Neuronal stem cell (in vitro differentiated cells): ENCODE results near the gene ELAVL1.

Experiments
- DNase-seq: peaks from one replicate; pipeline ENCODE4 v3.0.0-alpha.2; 2013; ENCODE audit warnings: low spot score
- H2AFZ ChIP-seq: one replicate; pipeline ENCODE4 v1.6.1; 2013; ENCODE audit warnings: mild to moderate bottlenecking, low read length, inconsistent platforms
- H2AK5ac ChIP-seq: 2 replicates; pipeline ENCODE4 v1.6.1; 2013; ENCODE audit warnings: low read depth, mild to moderate bottlenecking, inconsistent platforms, low read length, moderate library complexity, mixed read lengths
- H2BK120ac ChIP-seq: 2 replicates; pipeline ENCODE4 v1.6.1; 2013; ENCODE audit warnings: low read depth, mild to moderate bottlenecking, inconsistent platforms, low read length, moderate library complexity, mixed read lengths
- H2BK12ac ChIP-seq: one replicate; pipeline ENCODE4 v1.6.1; 2013; ENCODE audit warnings: low read length, inconsistent platforms
- H2BK15ac ChIP-seq: 2 replicates; pipeline ENCODE4 v1.6.1; 2013; ENCODE audit warnings: mild to moderate bottlenecking, low read length, inconsistent platforms, mixed read lengths
- H2BK5ac ChIP-seq: one replicate; pipeline ENCODE4 v1.6.1; 2013; ENCODE audit warnings: inconsistent platforms, mild to moderate bottlenecking, low read length, moderate library complexity
- H3K14ac ChIP-seq: one replicate; pipeline ENCODE4 v1.6.1; 2013; ENCODE audit warnings: low read length, inconsistent platforms
- H3K18ac ChIP-seq: 2 replicates; pipeline ENCODE4 v1.6.1; 2013; ENCODE audit warnings: low read length, inconsistent platforms
- H3K23ac ChIP-seq: 2 replicates; pipeline ENCODE4 v1.6.1; 2013; ENCODE audit warnings: low read depth, mild to moderate bottlenecking, mixed read lengths, low read length, inconsistent platforms; ENCODE audit not compliant: poor library complexity
- H3K27ac ChIP-seq: replicated peaks from 3 replicates; pipeline ENCODE4 v1.5.1; 2013; ENCODE audit warnings: low read length, inconsistent platforms
- H3K27me3 ChIP-seq, 3 experiments: 2 replicates each; pipeline ENCODE4 v1.6.1; 2013; ENCODE audit warnings: low read length in 3 of 3, mild to moderate bottlenecking in 2 of 3, inconsistent platforms in 1 of 3, low read depth in 1 of 3, mixed read lengths in 1 of 3, moderate library complexity in 1 of 3; ENCODE audit not compliant: control insufficient read depth in 3 of 3, insufficient read depth in 3 of 3
- H3K36me3 ChIP-seq, 2 donors: replicated peaks in 1 of 2; 2 replicates each; pipeline ENCODE4 v1.6.1; 2013; ENCODE audit warnings: low read length in 2 of 2; ENCODE audit not compliant: control insufficient read depth in 2 of 2, insufficient read depth in 2 of 2
- H3K4ac ChIP-seq: 2 replicates; pipeline ENCODE4 v1.6.1; 2013; ENCODE audit warnings: inconsistent platforms, mild to moderate bottlenecking, low read length, moderate library complexity
- H3K4me1 ChIP-seq, 2 donors: 1 replicate in 1 of 2; 2 replicates in 1 of 2; pipeline ENCODE4 v1.6.1; 2013; ENCODE audit warnings: low read length in 2 of 2, low read depth in 1 of 2; ENCODE audit not compliant: control insufficient read depth in 2 of 2, insufficient read depth in 1 of 2
- H3K4me2 ChIP-seq: one replicate; pipeline ENCODE4 v1.6.1; 2013; ENCODE audit warnings: mild to moderate bottlenecking, low read length, inconsistent platforms; ENCODE audit not compliant: insufficient read depth, poor library complexity, severe bottlenecking
- H3K4me3 ChIP-seq, 2 donors: 2 replicates each; pipeline ENCODE4 v1.5.1; 2013; ENCODE audit warnings: low read length in 2 of 2, mild to moderate bottlenecking in 2 of 2, inconsistent platforms in 1 of 2, moderate library complexity in 1 of 2
- H3K79me1 ChIP-seq: one replicate; pipeline ENCODE4 v1.6.1; 2013; ENCODE audit warnings: low read depth, mild to moderate bottlenecking, inconsistent platforms, low read length, moderate library complexity
- H3K9ac ChIP-seq: one replicate; pipeline ENCODE4 v1.6.1; 2013; ENCODE audit warnings: mild to moderate bottlenecking, low read depth, low read length, inconsistent platforms; ENCODE audit not compliant: poor library complexity
- H3K9me3 ChIP-seq, 2 donors: replicated peaks in 1 of 2; 2 replicates each; pipeline versions ENCODE3 to v1.6.1; 2013; ENCODE audit warnings: low read length in 2 of 2, mild to moderate bottlenecking in 2 of 2, inconsistent platforms in 1 of 2, low read depth in 1 of 2, mixed read lengths in 1 of 2, moderate library complexity in 1 of 2; ENCODE audit not compliant: control insufficient read depth in 2 of 2, insufficient read depth in 1 of 2
- H4K8ac ChIP-seq: one replicate; pipeline ENCODE4 v1.6.1; 2013; ENCODE audit warnings: low read depth, mild to moderate bottlenecking, inconsistent platforms, low read length, moderate library complexity
- H4K91ac ChIP-seq: one replicate; pipeline ENCODE4 v1.6.1; 2013; ENCODE audit warnings: low read length, low read depth, mild to moderate bottlenecking, inconsistent platforms; ENCODE audit not compliant: poor library complexity
- WGBS, 2 donors: extraction: QIAGEN DNeasy Blood & Tissue Kit; methylation state at CpG; one replicate each; pipeline ENCODE4 v1.1.7; 2013; ENCODE audit warnings: missing lambda C conversion rate in 2 of 2, mixed read lengths in 1 of 2; ENCODE audit not compliant: insufficient read length in 2 of 2, insufficient replicate concordance in 1 of 2; ENCODE audit errors: extremely low coverage in 2 of 2; 5-methylcytosine and 5-hydroxymethylcytosine counted together

ELAVL1 gene

DNA sequence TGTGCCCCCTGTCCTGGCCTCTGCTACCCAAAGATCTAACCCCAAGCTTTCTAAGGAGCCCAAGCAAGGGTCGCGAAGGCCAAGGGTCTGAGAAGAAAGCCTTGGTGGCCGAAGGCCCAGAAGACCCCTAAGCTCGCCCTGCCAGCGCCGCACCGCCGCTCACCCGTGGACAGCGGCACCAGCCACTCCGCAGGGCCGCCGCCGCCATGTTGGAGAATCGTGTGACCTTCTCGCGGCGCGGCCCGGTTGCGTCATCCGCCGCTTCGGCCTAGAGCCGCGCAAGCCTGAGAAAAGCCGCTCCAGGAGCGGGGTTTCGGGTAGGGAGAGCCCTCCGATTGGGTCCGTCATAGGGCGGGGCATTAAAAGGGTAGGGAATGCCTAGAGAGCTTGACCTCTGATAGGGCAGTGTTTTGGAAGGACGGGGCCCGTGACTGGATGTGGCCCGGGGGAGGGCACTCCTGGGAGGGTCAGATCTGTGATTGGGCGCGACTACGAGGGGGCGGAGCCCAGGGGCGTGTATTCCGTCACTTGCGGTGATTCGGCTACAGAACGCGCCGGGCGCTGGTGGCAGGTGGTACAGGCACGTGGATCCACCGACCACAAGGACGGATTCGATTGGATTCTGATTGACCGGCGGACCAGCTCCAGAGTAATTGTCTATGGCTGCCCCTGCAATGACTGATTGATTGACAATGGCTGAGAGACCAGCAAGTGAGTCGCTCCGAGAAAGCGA is 61.8 kb downstream of the ELAVL1 start, which contains the start of gene TIMM44:
TSS of gene TIMM44 (minus strand) at position 223 of the 733 bp plus-strand sequence. CDS start at position 208, 15 bp downstream.
- H3K4ac ChIP-seq = peak within 1 kb of the TSS; percentile 84
- H4K8ac ChIP-seq = peak within 1 kb of the TSS; percentile 52
- peak within 1 kb of the TSS; percentile 93 for H3K4me2 ChIP-seq
- peak within 1 kb of the TSS; percentile 80 for H3K27ac ChIP-seq
- H3K9ac ChIP-seq = peak within 1 kb of the TSS; percentile 87
- peak within 1 kb of the TSS; percentile 83 for H2BK15ac ChIP-seq
- H4K91ac ChIP-seq = no peak within 1 kb of the TSS
- peak within 1 kb of the TSS; percentile 95 for H3K18ac ChIP-seq
- peak within 1 kb of the TSS; percentile 92 to 93 for H3K4me3 ChIP-seq
- no peaks in the 10 kb centered on the region for H3K9me3 ChIP-seq
- peaks cover 7% of the 10 kb centered on the region for H3K79me1 ChIP-seq
- WGBS, 2 donors = no CpG with 5 or more reads among the region's 56 CpGs
- H2BK12ac ChIP-seq = no peak within 1 kb of the TSS
- H3K27me3 ChIP-seq = no peaks in the 10 kb centered on the region
- peak within 1 kb of the TSS; percentile 73 for H3K23ac ChIP-seq
- H2BK5ac ChIP-seq = peak within 1 kb of the TSS; percentile 60
- peak within 1 kb of the TSS; percentile 93 for H2AFZ ChIP-seq
- H3K14ac ChIP-seq = no peak within 1 kb of the TSS
- H3K36me3 ChIP-seq = peaks cover 18 to 40% of the 10 kb centered on the region in 2 donors
- peak within 1 kb of the TSS; percentile 97 for H2AK5ac ChIP-seq
- H2BK120ac ChIP-seq = peak within 1 kb of the TSS; percentile 29
- peak; percentile 99 for DNase-seq
- H3K4me1 ChIP-seq = peaks cover 0 to 3% of the 10 kb centered on the region in 2 donors

DNA sequence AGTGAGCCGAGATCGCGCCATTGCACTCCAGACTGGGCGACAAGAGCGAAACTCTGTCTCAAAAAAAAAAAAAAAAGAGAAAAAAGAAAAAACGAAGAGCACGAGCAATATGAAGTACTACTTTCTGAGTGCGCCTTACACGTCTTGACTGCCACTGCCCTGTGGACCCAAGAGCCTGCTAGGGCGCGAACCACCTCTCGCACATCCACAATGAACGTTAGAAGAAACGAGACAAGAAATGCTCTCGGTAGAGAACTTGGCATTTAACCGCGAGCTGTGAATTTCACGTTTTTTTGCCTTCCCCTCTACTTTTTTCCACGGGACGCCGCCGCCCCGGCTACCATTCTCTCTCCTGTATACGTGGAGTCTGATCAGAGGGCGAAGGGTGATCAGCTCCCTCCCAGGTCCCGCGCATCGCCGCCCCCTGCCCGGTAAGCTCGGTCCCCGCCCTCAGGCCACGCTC is 62.4 kb downstream of the ELAVL1 start:
- Histone ChIP-seq H3K27me3 (no peaks in the 10 kb centered on the region), H3K14ac (no peak overlapping the region), H3K9ac (peak overlapping the region; percentile 87), H2AFZ (peak overlapping the region; percentile 93), H3K79me1 (peaks cover 7% of the 10 kb centered on the region), H3K23ac (peak overlapping the region; percentile 73), H2BK15ac (peak overlapping the region; percentile 83), H3K4me1 (peaks cover 0 to 3% of the 10 kb centered on the region in 2 donors), H3K9me3 (no peaks in the 10 kb centered on the region), H3K4ac (peak overlapping the region; percentile 84), H3K4me2 (peak overlapping the region; percentile 93), H3K4me3 (peak overlapping the region; percentile 92 to 93), H2AK5ac (peak overlapping the region; percentile 97), H3K27ac (peak overlapping the region; percentile 80), H4K91ac (no peak overlapping the region), H2BK5ac (peak overlapping the region; percentile 60), H2BK120ac (no peak overlapping the region), H3K18ac (peak overlapping the region; percentile 95), H2BK12ac (no peak overlapping the region), H3K36me3 (peaks cover 18 to 42% of the 10 kb centered on the region in 2 donors), H4K8ac (peak overlapping the region; percentile 52)
- no CpG with 5 or more reads among the region's 33 CpGs for WGBS, 2 donors
- no peak for DNase-seq

DNA sequence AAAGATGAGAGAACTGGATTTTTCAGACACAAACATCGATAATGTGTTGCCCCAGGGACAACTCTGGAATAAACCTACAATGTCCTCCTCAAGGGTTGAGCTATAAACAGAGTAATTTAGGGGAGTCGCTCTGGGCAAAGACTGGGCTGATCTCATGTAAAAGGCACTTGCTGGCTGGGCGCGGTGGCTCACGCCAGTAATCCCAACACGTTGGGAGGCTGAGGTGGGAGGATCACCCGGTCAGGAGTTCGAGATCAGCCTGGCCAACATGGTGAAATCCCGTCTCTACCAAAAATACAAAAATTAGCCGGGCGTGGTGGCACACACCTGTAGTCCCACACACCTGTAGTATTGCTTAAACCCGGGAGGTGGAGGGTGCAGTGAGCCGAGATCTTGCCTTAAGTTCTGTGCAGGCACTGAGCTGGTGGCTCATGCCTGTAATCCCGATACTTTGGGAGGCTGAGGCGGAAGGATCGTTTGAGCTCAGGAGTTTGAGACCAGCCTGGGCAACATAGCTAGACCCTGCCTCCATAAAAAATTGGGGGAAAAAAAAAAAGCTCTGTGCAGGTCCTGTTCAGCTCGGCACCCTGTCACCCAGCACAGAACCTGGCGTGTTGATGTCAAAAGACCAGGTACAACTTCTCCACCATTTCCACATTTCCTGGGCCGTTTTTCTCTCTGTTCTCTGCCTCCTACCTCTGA is 63.4 kb downstream of the ELAVL1 start:
- DNase-seq = no peak
- H4K8ac ChIP-seq = no peak overlapping the region
- H3K79me1 ChIP-seq = peaks cover 9% of the 10 kb centered on the region
- H2BK120ac ChIP-seq = no peak overlapping the region
- WGBS, 2 donors = no CpG with 5 or more reads among the region's 19 CpGs
- H3K23ac ChIP-seq = no peak overlapping the region
- H2BK5ac ChIP-seq = no peak overlapping the region
- no peak overlapping the region for H3K4ac ChIP-seq
- no peak overlapping the region for H3K9ac ChIP-seq
- no peak overlapping the region for H2AK5ac ChIP-seq
- H2AFZ ChIP-seq = no peak overlapping the region
- no peak overlapping the region for H2BK15ac ChIP-seq
- H3K27ac ChIP-seq = no peak overlapping the region
- H3K36me3 ChIP-seq = peaks cover 22 to 50% of the 10 kb centered on the region in 2 donors
- H3K4me2 ChIP-seq = no peak overlapping the region
- peak overlapping the region in 1 of 2 donors; percentile 92 for H3K4me3 ChIP-seq
- H3K27me3 ChIP-seq = no peaks in the 10 kb centered on the region
- no peak overlapping the region for H4K91ac ChIP-seq
- H3K14ac ChIP-seq = no peak overlapping the region
- H2BK12ac ChIP-seq = no peak overlapping the region
- H3K18ac ChIP-seq = no peak overlapping the region
- no peaks in the 10 kb centered on the region for H3K9me3 ChIP-seq
- H3K4me1 ChIP-seq = peaks cover 0 to 3% of the 10 kb centered on the region in 2 donors

DNA sequence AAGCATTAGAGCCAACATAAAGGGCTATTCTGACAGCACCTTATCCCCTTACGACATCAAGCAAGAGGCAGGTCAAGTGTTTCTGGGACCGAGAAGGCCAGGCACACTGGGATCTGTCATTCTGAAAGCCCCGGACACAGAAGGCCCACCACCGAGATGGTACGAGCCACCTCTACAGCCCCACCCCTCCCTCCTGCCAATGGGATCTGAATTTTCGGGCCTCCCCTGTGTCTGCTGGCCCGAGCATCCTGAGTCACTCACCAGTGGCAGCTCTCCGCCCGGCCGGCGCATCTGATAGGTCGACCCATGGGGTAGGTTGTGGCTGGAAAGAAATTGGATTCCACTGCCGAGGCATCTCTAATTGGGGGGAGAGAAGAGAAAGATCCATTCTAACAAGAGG is 64.6 kb downstream of the ELAVL1 start:
- Histone ChIP-seq H2AK5ac (no peak overlapping the region), H2BK5ac (no peak overlapping the region), H3K4me1 (peaks cover 0 to 3% of the 10 kb centered on the region in 2 donors), H2BK12ac (no peak overlapping the region), H3K14ac (no peak overlapping the region), H3K79me1 (peaks cover 11% of the 10 kb centered on the region), H2BK15ac (no peak overlapping the region), H3K9ac (no peak overlapping the region), H3K23ac (no peak overlapping the region), H3K18ac (no peak overlapping the region), H3K9me3 (no peaks in the 10 kb centered on the region), H3K4me3 (no peak overlapping the region), H3K27ac (no peak overlapping the region), H4K8ac (no peak overlapping the region), H2AFZ (no peak overlapping the region), H3K36me3 (peaks cover 26 to 60% of the 10 kb centered on the region in 2 donors), H3K4ac (no peak overlapping the region), H4K91ac (no peak overlapping the region), H3K27me3 (no peaks in the 10 kb centered on the region), H3K4me2 (no peak overlapping the region), H2BK120ac (no peak overlapping the region)
- no peak for DNase-seq
- no CpG with 5 or more reads among the region's 13 CpGs for WGBS, 2 donors
